DMS 273 (cell line): Measurements from ENCODE around the gene KCNQ1.

Experiments used
- DNase-seq: peaks from one replicate; lab custom pipeline; 2025; ENCODE audit not compliant: unreplicated experiment; lab: John Stamatoyannopoulos, UW

KCNQ1 gene

GRCh38 chr11:2725368-2726300, 280.8 kb downstream of the KCNQ1 start:
- DNase-seq: no peak

DNA sequence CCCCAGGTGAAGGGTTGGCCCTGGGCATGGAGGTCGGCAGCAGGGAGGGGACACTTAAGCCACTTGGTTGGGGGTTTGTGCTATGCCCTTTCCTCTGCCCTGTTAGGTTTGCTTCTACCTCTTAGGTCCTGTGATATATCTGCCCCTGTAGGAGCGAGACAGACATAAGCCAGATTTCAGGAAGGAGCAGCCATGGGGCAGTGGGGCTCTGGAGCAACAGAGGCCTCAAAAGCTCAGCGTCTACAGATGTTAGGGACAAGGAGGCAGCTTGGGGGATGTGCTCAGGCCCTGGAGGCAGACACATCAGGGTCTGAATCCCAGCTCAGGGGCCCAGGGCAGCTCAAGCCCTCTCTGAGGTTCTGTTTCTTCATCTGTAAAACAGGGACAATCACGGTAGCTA, 282.2 kb downstream of the KCNQ1 start:
- no peak for DNase-seq

- no peak for DNase-seq
Measured at GRCh38 chr11:2728128-2728662, 283.4 kb downstream of the KCNQ1 start.

GRCh38 chr11:2728663-2729332, 284.0 kb downstream of the KCNQ1 start:
- DNase-seq: no peak

DNA sequence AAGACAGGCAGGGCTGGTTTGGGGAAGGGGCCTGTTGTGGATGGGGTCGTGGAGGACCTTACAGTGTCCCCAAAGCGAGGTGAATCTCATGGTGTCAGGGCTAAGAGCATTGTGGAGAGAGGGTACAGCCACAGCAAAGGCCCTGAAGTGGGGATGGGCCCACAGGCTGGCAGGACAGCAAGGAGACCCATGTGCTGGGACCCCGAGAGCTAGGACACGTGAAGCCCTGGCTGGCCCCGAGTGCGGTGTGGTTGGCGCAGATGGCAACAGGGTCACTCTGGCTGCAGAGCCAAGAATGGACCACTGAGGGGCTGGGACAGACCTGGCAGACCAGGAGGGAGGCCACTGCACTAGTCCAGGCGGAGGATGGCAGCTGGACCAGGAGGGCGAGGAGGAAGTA, 285.0 kb downstream of the KCNQ1 start:
- DNase-seq: no peak

DNA sequence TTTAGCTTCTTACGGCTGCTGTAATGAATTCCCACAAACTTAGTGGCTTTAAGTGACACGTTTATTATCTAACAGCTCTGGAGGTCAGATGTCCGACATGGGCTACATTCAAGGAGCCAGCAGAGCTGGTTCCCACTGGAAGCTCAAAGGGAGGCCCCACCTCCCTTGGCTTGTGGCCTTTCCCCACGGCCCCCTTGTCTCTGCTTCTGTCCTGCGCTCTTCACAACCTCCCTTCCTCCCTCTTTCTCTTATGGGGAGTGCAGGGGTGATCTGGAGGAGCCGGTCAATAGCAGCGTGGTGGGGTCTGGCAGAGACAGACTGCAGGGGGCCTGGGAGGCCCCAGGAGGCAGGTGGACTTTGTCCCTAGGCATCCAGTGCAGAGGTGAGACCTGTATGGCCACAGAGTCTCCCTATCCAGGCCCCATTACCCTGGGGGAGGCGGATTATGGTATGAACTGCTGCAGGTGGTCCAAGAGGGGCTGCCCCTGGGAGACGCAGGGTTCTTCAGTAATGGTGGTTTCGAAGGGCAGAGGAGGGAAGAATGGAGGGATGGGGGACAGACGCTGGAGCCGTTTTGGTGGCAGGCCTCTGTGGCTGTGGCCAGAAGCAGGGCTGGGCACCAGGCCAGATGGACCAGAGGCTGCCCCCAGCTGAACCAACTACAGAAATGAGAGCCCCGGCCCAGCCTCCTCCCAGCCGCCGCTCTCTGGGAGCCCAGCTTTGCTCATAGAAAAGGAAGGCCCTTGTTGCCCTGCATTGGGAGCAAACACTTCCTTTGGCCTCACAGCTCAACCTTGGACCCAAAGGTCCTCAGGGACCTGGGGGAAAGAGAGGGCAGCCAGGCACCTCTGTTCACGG, 285.7 kb downstream of the KCNQ1 start:
- no peak for DNase-seq

- no peak for DNase-seq
Measured at GRCh38 chr11:2731130-2732125, 286.6 kb downstream of the KCNQ1 start.

DNA sequence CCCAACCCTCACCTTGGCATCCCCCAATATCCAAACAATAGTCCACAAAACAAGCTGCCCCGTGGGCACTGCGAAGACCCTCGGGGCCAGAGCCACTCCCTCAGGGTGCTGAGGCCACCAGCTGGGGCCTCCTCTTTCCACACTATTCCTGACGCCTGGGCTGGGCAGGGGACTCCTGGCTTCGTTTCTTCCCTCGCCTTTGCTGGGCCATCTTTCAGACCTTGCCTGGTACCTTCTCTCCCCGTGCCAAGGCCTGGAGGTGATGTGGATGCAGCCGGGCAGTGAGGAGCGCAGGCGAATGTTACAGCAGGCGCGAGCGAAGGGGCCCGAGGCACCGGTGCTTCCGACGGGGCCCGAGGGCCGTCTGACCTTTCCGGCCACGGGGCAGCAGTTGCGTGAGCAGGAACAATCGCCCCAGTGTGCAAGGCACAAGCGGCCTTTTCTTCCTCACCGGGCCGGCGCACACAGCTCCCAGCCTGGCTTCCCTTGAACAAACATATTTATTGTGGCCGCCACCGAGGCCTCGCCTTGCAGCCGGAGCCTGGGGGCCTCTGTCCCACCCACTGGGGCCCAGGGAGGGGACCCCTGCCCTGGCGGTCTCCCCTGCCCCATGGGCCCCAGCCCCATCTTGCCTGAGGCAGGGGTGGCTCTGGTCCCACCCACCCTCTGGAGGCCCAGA, 287.6 kb downstream of the KCNQ1 start:
- DNase-seq: no peak

DNA sequence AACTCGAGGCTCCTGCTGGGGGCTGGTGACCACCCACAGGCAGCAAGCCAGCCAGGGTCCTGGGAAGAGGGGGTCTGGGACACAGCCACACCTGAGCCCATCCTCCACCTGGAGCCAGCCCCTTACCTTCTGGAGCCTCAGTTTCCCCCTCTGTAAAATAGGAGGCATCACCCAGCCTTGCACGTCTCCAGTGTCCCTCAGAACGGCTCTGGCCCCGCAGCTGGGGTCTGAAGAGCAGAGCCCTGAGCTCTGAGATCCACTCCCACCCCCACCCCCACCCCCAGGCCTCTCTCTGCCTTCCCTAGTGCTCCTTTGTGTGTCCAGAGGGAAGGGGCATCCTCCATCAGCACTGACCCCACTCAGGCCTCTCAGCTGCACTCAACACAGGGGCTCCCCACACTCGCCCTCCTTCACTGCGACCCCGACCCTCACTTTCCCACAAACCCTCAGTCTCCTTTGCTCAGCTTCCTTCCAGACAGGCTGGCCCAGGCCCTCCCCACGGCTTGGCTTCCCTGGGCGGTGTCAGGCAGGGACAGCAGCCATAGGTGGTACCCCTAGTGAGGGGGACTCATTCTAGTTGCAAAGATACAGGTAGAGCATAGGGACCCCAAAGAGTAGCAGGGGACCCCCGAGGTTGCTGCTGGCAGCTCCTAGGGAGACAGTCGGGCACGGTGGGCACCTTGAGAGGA, 288.3 kb downstream of the KCNQ1 start:
- no peak for DNase-seq

- no peak for DNase-seq
Measured at GRCh38 chr11:2734181-2735052, 289.6 kb downstream of the KCNQ1 start.

- DNase-seq: no peak
Measured at GRCh38 chr11:2735053-2735589, 290.3 kb downstream of the KCNQ1 start.

GRCh38 chr11:2736577-2737225, 291.9 kb downstream of the KCNQ1 start:
- DNase-seq: no peak

DNA sequence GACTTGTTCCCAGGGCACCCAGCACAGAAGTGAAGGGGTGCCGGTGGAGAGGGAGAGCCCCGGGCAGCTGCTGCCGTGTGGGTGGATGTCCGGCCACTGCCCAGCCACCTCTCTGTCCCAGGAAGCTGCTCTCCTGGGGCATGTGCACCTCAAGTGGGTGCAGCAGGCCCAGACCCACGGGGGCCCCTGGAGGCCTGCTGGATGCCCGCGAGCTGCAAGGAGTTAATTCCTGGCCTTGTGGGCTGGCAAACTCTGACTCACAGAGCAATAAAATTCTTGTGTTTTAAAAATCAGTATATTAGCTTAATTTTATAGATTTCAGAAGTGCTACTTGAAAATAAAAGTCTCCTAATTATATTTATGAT, 292.4 kb downstream of the KCNQ1 start:
- DNase-seq: no peak

DNA sequence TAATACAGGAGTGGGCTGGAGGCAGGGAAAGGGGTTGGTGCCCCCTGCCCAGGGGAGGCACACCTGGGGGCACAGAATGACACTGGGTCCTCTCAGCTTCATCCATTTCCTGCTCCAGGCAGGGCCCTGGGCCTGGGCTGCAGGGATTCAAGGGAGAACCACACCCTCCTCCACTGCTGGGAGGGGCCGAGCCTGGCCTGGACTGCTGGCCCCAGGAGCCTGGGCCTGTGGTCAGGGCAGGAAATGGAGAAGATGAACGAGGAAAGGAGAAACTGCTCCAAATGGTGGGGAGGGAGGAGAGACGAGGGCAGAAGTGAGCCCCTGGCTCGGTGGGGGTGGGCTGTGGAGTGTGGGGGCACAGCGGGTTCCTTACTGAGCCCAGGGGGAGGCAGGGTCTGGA, 293.1 kb downstream of the KCNQ1 start:
- DNase-seq: no peak

- no peak for DNase-seq
Measured at GRCh38 chr11:2738551-2739431, 294.0 kb downstream of the KCNQ1 start.
